ENCODE data around the gene TRPM2. TPM values are rescaled to one million over a fixed set of nuclear protein-coding genes. Genes with fewer than 3 reads are reported as not detected.
A peak's percentile ranks its signal among the peaks of the same experiment; 100 is the strongest.

Gene TRPM2
- total RNA-seq, 1 donor = 0.36 TPM

DNA sequence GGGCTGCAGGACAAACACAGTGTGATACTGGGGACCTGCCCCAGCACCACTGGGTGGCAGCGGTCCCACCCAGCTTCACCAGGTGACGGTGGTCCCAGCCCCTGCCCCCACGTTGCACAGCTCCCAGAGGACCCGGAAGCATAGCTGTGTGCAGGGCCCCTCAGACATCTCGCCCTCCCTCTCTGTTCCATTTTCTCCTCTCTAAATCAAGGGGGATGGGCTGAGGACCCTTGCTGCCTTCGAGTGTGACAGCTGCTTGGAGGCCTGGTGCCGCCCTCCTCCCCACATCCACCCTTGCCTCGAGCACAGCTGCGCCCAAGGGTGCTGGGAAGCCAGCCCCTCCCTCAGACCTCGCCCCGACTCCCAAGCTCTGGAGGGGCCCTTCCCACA lies 85.8 kb downstream of the TRPM2 start:
- H2AFZ ChIP-seq (ENCODE audit: low read length) = no peak overlapping the region

DNA sequence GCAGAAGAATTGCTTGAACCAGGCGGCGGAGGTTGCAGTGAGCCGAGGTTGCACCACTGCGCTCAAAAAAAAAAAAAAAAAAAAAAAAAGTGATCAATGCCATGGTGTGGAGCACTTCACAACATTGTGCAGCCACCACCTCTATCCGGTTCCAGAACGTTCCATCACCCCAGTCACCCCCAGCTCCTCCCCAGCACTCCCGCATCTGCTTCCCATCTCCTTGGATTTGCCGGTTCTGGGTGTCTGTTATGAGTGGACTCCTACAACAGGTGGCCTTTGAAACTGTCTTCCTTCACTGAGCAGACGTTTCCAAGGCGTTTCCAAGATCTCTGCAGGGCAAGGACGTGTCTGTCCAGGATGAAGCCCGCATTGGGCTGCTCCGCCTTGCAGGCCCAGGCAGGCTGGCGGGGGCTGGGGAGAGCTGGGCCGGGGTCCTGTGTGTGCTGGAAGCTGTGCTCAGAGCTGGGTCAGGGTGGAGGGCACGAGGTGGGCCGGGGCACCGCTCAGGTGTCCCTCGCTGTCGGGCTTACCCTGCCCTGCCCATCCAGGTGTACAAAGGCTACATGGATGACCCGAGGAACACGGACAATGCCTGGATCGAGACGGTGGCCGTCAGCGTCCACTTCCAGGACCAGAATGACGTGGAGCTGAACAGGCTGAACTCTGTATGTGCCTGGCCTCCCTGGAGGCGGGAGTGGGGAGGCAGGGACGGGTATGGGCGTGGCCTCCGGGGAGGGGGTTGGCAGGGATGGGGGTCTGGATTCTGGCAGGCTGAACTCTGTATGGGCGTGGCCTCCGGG lies 87.0 kb downstream of the TRPM2 start:
- no peaks in the 10 kb centered on the region for H3K9me3 ChIP-seq (ENCODE audit: low read depth, low read length)
- H3K4me3 ChIP-seq (ENCODE audit: insufficient read depth, low read length) = no peak overlapping the region
- TF ChIP-seq, protein P1, sequence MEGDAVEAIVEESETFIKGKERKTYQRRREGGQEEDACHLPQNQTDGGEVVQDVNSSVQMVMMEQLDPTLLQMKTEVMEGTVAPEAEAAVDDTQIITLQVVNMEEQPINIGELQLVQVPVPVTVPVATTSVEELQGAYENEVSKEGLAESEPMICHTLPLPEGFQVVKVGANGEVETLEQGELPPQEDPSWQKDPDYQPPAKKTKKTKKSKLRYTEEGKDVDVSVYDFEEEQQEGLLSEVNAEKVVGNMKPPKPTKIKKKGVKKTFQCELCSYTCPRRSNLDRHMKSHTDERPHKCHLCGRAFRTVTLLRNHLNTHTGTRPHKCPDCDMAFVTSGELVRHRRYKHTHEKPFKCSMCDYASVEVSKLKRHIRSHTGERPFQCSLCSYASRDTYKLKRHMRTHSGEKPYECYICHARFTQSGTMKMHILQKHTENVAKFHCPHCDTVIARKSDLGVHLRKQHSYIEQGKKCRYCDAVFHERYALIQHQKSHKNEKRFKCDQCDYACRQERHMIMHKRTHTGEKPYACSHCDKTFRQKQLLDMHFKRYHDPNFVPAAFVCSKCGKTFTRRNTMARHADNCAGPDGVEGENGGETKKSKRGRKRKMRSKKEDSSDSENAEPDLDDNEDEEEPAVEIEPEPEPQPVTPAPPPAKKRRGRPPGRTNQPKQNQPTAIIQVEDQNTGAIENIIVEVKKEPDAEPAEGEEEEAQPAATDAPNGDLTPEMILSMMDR (IDR thresholded peaks at IDR 0.05; ENCODE audit: extremely low read depth, low read depth, low read length) = no peak
- DNase-seq (ENCODE audit: insufficient read length, low spot score, missing footprints) = peak; percentile 69
- no peaks in the 10 kb centered on the region for H4K20me1 ChIP-seq (ENCODE audit: insufficient read depth, low read length)
- H3K4me2 ChIP-seq (ENCODE audit: insufficient read depth, low read length) = no peak overlapping the region
- no peak overlapping the region for H3K27ac ChIP-seq (ENCODE audit: low read depth, low read length)
- H3K4me1 ChIP-seq (ENCODE audit: insufficient read depth, low read length) = no peaks in the 10 kb centered on the region
- H3K36me3 ChIP-seq (ENCODE audit: insufficient read depth, low read length) = no peaks in the 10 kb centered on the region
- H3K79me2 ChIP-seq (ENCODE audit: insufficient read depth, low read length) = no peaks in the 10 kb centered on the region
- H2AFZ ChIP-seq (ENCODE audit: low read length) = no peak overlapping the region
- no peaks in the 10 kb centered on the region for H3K27me3 ChIP-seq (ENCODE audit: insufficient read depth, low read length)

More for the DNA sequence above, 85.8 kb downstream of the TRPM2 start:
- peak; percentile 45 for DNase-seq (ENCODE audit: insufficient read length, low spot score, missing footprints)
- H3K9me3 ChIP-seq (ENCODE audit: low read depth, low read length) = no peaks in the 10 kb centered on the region
- no peaks in the 10 kb centered on the region for H3K4me1 ChIP-seq (ENCODE audit: insufficient read depth, low read length)
- no peak overlapping the region for H3K27ac ChIP-seq (ENCODE audit: low read depth, low read length)
- H3K79me2 ChIP-seq (ENCODE audit: insufficient read depth, low read length) = no peaks in the 10 kb centered on the region
- H3K27me3 ChIP-seq (ENCODE audit: insufficient read depth, low read length) = no peaks in the 10 kb centered on the region
- H3K36me3 ChIP-seq (ENCODE audit: insufficient read depth, low read length) = no peaks in the 10 kb centered on the region
- H3K4me2 ChIP-seq (ENCODE audit: insufficient read depth, low read length) = no peak overlapping the region
- TF ChIP-seq, protein P1 (IDR thresholded peaks at IDR 0.05; ENCODE audit: extremely low read depth, low read depth, low read length) = no peak
- no peak overlapping the region for H3K4me3 ChIP-seq (ENCODE audit: insufficient read depth, low read length)
- H4K20me1 ChIP-seq (ENCODE audit: insufficient read depth, low read length) = no peaks in the 10 kb centered on the region

DNA sequence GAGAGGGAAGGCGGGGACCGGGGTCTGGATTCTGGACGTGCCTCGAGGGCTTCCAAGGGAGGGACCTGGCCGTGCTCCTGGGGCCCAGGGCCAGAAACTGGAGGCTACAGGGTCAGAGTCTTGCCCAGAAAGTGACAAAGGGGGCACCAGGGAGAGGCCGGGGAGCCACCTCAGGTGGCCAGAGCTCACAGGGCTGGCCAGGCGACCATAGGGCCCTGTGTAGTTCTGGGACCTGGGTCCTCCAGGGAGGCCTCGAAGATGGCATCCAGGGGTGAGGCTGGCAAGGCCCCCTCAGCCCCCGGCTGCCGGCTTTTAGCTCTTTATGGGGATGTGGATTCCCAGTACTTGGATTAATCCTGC lies 87.6 kb downstream of the TRPM2 start:
- Histone ChIP-seq H2AFZ (ENCODE audit: low read length) (no peak overlapping the region), H3K79me2 (ENCODE audit: insufficient read depth, low read length) (no peaks in the 10 kb centered on the region), H3K36me3 (ENCODE audit: insufficient read depth, low read length) (no peaks in the 10 kb centered on the region), H3K4me1 (ENCODE audit: insufficient read depth, low read length) (no peaks in the 10 kb centered on the region), H3K4me3 (ENCODE audit: insufficient read depth, low read length) (no peak overlapping the region), H4K20me1 (ENCODE audit: insufficient read depth, low read length) (no peaks in the 10 kb centered on the region), H3K27ac (ENCODE audit: low read depth, low read length) (no peak overlapping the region), H3K4me2 (ENCODE audit: insufficient read depth, low read length) (no peak overlapping the region), H3K9me3 (ENCODE audit: low read depth, low read length) (no peaks in the 10 kb centered on the region), H3K27me3 (ENCODE audit: insufficient read depth, low read length) (no peaks in the 10 kb centered on the region)
- no peak for DNase-seq (ENCODE audit: insufficient read length, low spot score, missing footprints)
- TF ChIP-seq, protein P1 (IDR thresholded peaks at IDR 0.05; ENCODE audit: extremely low read depth, low read depth, low read length) = no peak

DNA sequence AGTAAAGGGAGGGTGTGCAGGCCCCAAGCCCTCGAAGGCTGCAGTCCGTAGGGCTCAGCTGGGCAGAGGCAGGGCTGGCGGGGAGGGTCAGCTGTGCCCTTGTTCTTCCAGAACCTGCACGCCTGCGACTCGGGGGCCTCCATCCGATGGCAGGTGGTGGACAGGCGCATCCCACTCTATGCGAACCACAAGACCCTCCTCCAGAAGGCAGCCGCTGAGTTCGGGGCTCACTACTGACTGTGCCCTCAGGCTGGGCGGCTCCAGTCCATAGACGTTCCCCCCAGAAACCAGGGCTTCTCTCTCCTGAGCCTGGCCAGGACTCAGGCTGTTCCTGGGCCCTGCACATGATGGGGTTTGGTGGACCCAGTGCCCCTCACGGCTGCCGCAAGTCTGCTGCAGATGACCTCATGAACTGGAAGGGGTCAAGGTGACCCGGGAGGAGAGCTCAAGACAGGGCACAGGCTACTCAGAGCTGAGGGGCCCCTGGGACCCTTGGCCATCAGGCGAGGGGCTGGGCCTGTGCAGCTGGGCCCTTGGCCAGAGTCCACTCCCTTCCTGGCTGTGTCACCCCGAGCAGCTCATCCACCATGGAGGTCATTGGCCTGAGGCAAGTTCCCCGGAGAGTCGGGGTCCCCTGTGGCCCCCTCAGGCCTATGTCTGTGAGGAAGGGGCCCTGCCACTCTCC lies 88.3 kb downstream of the TRPM2 start:
- H2AFZ ChIP-seq (ENCODE audit: low read length) = no peak overlapping the region
- no peaks in the 10 kb centered on the region for H4K20me1 ChIP-seq (ENCODE audit: insufficient read depth, low read length)
- H3K4me1 ChIP-seq (ENCODE audit: insufficient read depth, low read length) = no peaks in the 10 kb centered on the region
- H3K9me3 ChIP-seq (ENCODE audit: low read depth, low read length) = no peaks in the 10 kb centered on the region
- no peaks in the 10 kb centered on the region for H3K27me3 ChIP-seq (ENCODE audit: insufficient read depth, low read length)
- H3K4me2 ChIP-seq (ENCODE audit: insufficient read depth, low read length) = no peak overlapping the region
- H3K79me2 ChIP-seq (ENCODE audit: insufficient read depth, low read length) = no peaks in the 10 kb centered on the region
- TF ChIP-seq, protein P1 (IDR thresholded peaks at IDR 0.05; ENCODE audit: extremely low read depth, low read depth, low read length) = no peak
- DNase-seq (ENCODE audit: insufficient read length, low spot score, missing footprints) = peak; percentile 80
- H3K4me3 ChIP-seq (ENCODE audit: insufficient read depth, low read length) = no peak overlapping the region
- H3K36me3 ChIP-seq (ENCODE audit: insufficient read depth, low read length) = no peaks in the 10 kb centered on the region
- H3K27ac ChIP-seq (ENCODE audit: low read depth, low read length) = no peak overlapping the region

Measured in osteoblast (primary cell).